ENCODE results near the gene FAM149A. TPM values are rescaled to one million over a fixed set of nuclear protein-coding genes. Genes with fewer than 3 reads are reported as not detected.
A peak's percentile ranks its signal among the peaks of the same experiment; 100 is the strongest.

The FAM149A gene
- total RNA-seq, 6 experiments from 2014 or later = not detected

DNA sequence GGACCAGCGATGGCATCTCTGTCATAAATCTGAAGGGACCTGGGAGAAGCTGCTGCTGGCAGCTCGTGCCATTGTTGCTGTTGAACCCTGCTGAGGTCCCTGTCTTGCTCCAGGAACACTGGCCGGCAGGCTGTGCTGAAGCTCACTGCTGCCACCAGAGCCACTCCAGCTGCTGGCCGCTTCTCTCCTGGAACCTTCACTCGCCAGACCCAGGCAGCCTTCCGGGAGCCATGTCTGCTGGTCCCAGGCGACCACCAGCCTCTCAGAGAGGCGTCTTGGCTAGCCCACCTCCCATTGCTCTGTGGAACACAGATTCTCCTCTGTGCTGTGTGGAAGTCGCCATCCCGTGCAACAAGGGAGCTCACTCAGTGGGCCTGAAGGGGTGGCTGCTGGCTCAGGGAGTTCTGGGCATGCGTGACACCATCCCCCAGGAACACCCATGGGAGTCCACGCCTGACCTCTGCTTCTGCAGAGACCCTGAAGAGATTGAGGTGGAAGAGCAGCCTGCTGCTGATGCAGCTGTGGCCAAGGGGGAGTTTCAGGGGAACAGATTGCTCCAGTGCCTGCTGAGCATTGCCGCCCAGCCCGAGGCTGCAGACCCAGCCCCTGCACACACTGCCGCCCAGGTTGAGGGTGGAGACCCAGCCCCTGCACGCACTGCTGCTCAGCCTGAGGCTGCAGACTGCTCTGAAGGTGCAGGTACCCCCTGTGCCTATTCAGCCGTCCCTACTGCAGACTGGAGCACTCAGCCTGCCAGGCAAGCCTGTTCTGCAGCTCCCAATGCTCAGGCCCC lies 53.7 kb downstream of the FAM149A start:
- no peak for DNase-seq
- no peaks in the 10 kb centered on the region for H3K9me3 Mint-ChIP-seq
- TF ChIP-seq, protein P1, sequence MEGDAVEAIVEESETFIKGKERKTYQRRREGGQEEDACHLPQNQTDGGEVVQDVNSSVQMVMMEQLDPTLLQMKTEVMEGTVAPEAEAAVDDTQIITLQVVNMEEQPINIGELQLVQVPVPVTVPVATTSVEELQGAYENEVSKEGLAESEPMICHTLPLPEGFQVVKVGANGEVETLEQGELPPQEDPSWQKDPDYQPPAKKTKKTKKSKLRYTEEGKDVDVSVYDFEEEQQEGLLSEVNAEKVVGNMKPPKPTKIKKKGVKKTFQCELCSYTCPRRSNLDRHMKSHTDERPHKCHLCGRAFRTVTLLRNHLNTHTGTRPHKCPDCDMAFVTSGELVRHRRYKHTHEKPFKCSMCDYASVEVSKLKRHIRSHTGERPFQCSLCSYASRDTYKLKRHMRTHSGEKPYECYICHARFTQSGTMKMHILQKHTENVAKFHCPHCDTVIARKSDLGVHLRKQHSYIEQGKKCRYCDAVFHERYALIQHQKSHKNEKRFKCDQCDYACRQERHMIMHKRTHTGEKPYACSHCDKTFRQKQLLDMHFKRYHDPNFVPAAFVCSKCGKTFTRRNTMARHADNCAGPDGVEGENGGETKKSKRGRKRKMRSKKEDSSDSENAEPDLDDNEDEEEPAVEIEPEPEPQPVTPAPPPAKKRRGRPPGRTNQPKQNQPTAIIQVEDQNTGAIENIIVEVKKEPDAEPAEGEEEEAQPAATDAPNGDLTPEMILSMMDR (IDR thresholded peaks at IDR 0.05) = no peak
- peaks cover 2% of the 10 kb centered on the region for H3K27me3 Mint-ChIP-seq (ENCODE audit: insufficient read depth)
- H3K4me3 Mint-ChIP-seq = peak overlapping the region; percentile 54
- no peaks in the 10 kb centered on the region for H3K4me1 Mint-ChIP-seq (ENCODE audit: low read depth)
- H3K36me3 Mint-ChIP-seq (ENCODE audit: low read depth) = no peaks in the 10 kb centered on the region
- H3K27ac Mint-ChIP-seq = no peak overlapping the region

DNA sequence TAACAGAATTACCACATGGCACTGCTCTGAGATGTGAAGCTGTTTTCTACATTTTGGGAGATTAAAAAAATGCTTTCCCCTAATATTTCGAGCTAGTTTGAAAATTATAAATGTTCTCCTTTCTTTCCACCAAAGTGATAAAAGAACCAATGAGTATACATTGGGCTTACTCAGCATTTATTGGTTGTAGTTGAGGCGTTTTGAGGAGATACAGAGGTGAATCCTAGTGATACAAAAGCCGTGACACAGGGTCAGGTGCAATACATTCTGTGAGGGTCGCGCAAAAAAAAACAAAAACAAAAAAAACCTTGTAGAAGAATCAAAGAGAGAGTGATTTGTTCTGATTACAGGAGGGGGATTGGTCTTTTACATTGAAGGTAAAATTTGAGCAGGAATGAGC lies 54.5 kb downstream of the FAM149A start:
- H3K4me1 Mint-ChIP-seq (ENCODE audit: low read depth) = no peaks in the 10 kb centered on the region
- no peak for DNase-seq
- H3K27ac Mint-ChIP-seq = no peak overlapping the region
- peaks cover 4% of the 10 kb centered on the region for H3K27me3 Mint-ChIP-seq (ENCODE audit: insufficient read depth)
- no peaks in the 10 kb centered on the region for H3K9me3 Mint-ChIP-seq
- H3K36me3 Mint-ChIP-seq (ENCODE audit: low read depth) = no peaks in the 10 kb centered on the region
- TF ChIP-seq, protein P1 (IDR thresholded peaks at IDR 0.05) = no peak
- no peak overlapping the region for H3K4me3 Mint-ChIP-seq

DNA sequence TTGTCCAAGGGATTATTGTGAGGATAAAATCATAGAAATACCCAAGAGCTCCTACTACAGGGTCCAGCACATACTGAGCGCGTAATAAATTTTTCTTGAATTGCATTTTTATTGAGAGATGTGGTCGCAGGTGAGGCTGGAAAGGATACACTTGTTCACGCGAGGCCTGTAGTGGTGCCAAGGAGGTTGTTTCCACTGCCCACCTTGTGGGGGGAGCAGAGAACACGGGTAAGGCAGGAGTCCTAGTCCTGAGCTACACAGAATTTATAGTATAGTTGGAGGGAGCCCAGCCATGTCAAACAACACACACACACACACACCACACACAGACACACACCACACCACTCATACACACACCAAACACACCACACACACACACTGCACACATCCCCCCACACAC lies 55.1 kb downstream of the FAM149A start:
- no peak for DNase-seq
- H3K4me3 Mint-ChIP-seq = no peak overlapping the region
- H3K36me3 Mint-ChIP-seq (ENCODE audit: low read depth) = no peaks in the 10 kb centered on the region
- peaks cover 10% of the 10 kb centered on the region for H3K27me3 Mint-ChIP-seq (ENCODE audit: insufficient read depth)
- no peak overlapping the region for H3K27ac Mint-ChIP-seq
- no peaks in the 10 kb centered on the region for H3K4me1 Mint-ChIP-seq (ENCODE audit: low read depth)
- H3K9me3 Mint-ChIP-seq = no peaks in the 10 kb centered on the region
- TF ChIP-seq, protein P1 (IDR thresholded peaks at IDR 0.05) = no peak

DNA sequence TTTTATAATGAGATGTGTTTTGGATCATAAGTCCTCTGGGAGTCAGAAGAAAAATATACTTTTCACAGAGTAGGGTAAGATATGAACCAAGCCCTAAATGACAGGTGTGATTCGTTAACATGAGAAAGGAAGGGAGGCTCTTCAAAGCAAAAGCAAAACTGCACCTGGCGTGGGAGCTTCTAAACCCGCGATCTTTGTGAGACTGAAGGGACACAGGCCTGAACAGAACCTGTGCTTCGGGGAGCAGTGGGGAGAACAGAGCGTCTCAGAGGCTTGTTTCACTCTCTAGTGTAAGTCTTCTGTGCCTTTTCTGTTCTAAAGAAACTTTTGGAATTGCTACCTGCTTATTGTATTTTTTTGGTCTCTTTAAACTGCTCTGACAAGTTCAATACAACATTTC lies 56.6 kb downstream of the FAM149A start:
- H3K27me3 Mint-ChIP-seq (ENCODE audit: insufficient read depth) = peaks cover 19% of the 10 kb centered on the region
- H3K4me3 Mint-ChIP-seq = no peak overlapping the region
- H3K4me1 Mint-ChIP-seq (ENCODE audit: low read depth) = no peaks in the 10 kb centered on the region
- H3K36me3 Mint-ChIP-seq (ENCODE audit: low read depth) = no peaks in the 10 kb centered on the region
- TF ChIP-seq, protein P1 (IDR thresholded peaks at IDR 0.05) = no peak
- no peak overlapping the region for H3K27ac Mint-ChIP-seq
- no peaks in the 10 kb centered on the region for H3K9me3 Mint-ChIP-seq
- DNase-seq = no peak

DNA sequence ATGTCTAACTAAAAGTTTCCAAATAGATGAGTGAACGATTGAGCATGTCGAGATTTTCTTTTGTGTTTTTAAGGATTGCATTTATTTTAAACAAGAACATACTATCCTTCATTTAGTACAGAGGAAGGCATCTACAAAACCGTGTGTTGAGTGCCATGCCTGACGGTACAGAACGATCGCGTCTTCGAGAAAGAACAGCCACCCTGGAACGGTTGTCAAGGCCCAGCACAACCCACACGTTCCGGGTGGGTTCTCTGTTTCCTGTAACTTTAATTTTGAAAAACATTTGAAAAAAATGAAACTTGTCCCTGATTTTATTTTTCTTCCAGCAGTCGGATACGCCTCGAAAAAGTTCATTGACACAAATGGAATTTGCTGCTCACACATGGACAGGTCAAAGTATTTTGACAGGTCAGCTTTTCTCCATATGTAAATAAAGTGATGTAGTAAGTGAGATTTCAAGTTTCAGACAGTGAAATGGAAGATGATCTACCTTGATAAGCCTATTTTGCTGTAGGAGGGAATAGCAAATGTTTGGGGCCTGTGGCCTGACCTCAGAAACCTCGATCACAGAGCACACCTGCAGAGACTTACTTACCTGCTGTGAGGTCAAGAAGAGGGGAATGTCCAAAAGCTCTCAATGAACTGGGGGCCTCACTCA lies 62.5 kb downstream of the FAM149A start:
- H3K9me3 Mint-ChIP-seq = no peaks in the 10 kb centered on the region
- no peak overlapping the region for H3K4me3 Mint-ChIP-seq
- DNase-seq = no peak
- no peaks in the 10 kb centered on the region for H3K36me3 Mint-ChIP-seq (ENCODE audit: low read depth)
- TF ChIP-seq, protein P1 (IDR thresholded peaks at IDR 0.05) = no peak
- H3K4me1 Mint-ChIP-seq (ENCODE audit: low read depth) = no peaks in the 10 kb centered on the region
- H3K27ac Mint-ChIP-seq = no peak overlapping the region
- H3K27me3 Mint-ChIP-seq (ENCODE audit: insufficient read depth) = peaks cover 21% of the 10 kb centered on the region
